GM10248 (cell line): ENCODE data around the gene TMEM79.

Source experiments
- CTCF ChIA-PET: fragments of 300-600 bp; sonication (Branson Sonifier 250); formaldehyde crosslinking; extraction: SDS; loops from one replicate; lab custom pipeline; 2021; ENCODE audit warnings: antibody characterized with exemption; lab: Yijun Ruan, JAX
- POLR2A ChIA-PET: fragments of 350-650 bp; sonication (Branson Sonifier 250); formaldehyde crosslinking; extraction: SDS; loops from one replicate; lab custom pipeline; 2020; ENCODE audit warnings: antibody characterized with exemption; lab: Yijun Ruan, JAX
- DNase-seq: peaks from one replicate; pipeline ENCODE4 v3.0.0; 2012; ENCODE audit errors: extremely low spot score
- CTCF ChIP-seq: IDR thresholded peaks from 2 replicates; pipeline ENCODE4 v1.5.1; 2012; ENCODE audit warnings: mild to moderate bottlenecking, low read depth; ENCODE audit errors: extremely low read depth, missing control alignments, control extremely low read depth

The TMEM79 gene, protein sequence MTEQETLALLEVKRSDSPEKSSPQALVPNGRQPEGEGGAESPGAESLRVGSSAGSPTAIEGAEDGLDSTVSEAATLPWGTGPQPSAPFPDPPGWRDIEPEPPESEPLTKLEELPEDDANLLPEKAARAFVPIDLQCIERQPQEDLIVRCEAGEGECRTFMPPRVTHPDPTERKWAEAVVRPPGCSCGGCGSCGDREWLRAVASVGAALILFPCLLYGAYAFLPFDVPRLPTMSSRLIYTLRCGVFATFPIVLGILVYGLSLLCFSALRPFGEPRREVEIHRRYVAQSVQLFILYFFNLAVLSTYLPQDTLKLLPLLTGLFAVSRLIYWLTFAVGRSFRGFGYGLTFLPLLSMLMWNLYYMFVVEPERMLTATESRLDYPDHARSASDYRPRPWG

GRCh38 chr1:156284112-156284511, at the start of gene TMEM79:
Gene TMEM79, plus strand, starts transcription at chr1:156284325. Its CDS starts 902 bp downstream, at chr1:156285227.
- POLR2A ChIA-PET: no interaction called here
- CTCF ChIA-PET: interaction anchor here (0.9 to 4.3 kb wide), 11 partner anchors 10 to 187 kb away, joined by 3 to 19 read pairs (median 4); no protein-coding TSS in a partner anchor
- DNase-seq: no peak
- TF ChIP-seq CTCF: no peak

GRCh38 chr1:156236164-156236563, 48.0 kb upstream of the TMEM79 start:
- ChIA-PET POLR2A (no interaction called here), CTCF (no interaction called here)
- DNase-seq: no peak
- no peak for TF ChIP-seq CTCF

- no peak for TF ChIP-seq CTCF
- ChIA-PET CTCF (interaction anchor here (1.0 to 2.8 kb wide), 4 partner anchors 10 to 141 kb away, joined by 4 to 12 read pairs (median 7); no protein-coding TSS in a partner anchor), POLR2A (interaction anchor here (0.6 kb wide), 1 partner anchor 13 kb away, joined by 5 read pairs; no protein-coding TSS in a partner anchor)
- no peak for DNase-seq
Measured at GRCh38 chr1:156238248-156238647, 45.9 kb upstream of the TMEM79 start.

GRCh38 chr1:156241311-156241811, 42.8 kb upstream of the TMEM79 start:
- CTCF ChIA-PET: interaction anchor here (1.1 to 1.8 kb wide), 4 partner anchors 8 to 19 kb away, joined by 4 to 7 read pairs (median 4); no protein-coding TSS in a partner anchor
- no peak for DNase-seq
- no peak for TF ChIP-seq CTCF
- POLR2A ChIA-PET: interaction anchor here (0.6 to 1.2 kb wide), 2 partner anchors 37 to 209 kb away, joined by 4 to 5 read pairs; no protein-coding TSS in a partner anchor

- ChIA-PET CTCF (interaction anchor here (1.1 to 1.8 kb wide), 4 partner anchors 9 to 18 kb away, joined by 4 to 7 read pairs (median 4); no protein-coding TSS in a partner anchor), POLR2A (interaction anchor here (1.2 kb wide), 1 partner anchor 37 kb away, joined by 4 read pairs; no protein-coding TSS in a partner anchor)
- no peak for TF ChIP-seq CTCF
- no peak for DNase-seq
Measured at GRCh38 chr1:156241926-156242325, 42.2 kb upstream of the TMEM79 start, which contains the start of gene BGLAP. Gene BGLAP, plus strand, starts transcription at chr1:156242184. Its CDS starts 48 bp downstream, at chr1:156242232.

- ChIA-PET POLR2A (interaction anchor here (0.6 to 1.2 kb wide), 2 partner anchors 9 to 36 kb away, joined by 4 read pairs; no protein-coding TSS in a partner anchor), CTCF (interaction anchor here (1.7 to 1.8 kb wide), 3 partner anchors 9 to 18 kb away, joined by 4 to 7 read pairs (median 5); no protein-coding TSS in a partner anchor)
- no peak for DNase-seq
- TF ChIP-seq CTCF: no peak
Measured at GRCh38 chr1:156242738-156243137, 41.4 kb upstream of the TMEM79 start.
